NB4 (cell line): ENCODE measurements around the gene HACD4.
A peak's percentile ranks its signal among the peaks of the same experiment; 100 is the strongest.

ENCODE experiments used
- DNase-seq: peaks from one replicate; pipeline ENCODE4 v3.0.0; 2010; ENCODE audit warnings: low read depth
- H3K4me3 ChIP-seq: one replicate; pipeline ENCODE4 v1.5.1; 2011; ENCODE audit warnings: mild to moderate bottlenecking, low read depth, low read length, moderate library complexity
- CTCF ChIP-seq: IDR thresholded peaks from one replicate; pipeline ENCODE4 v1.5.1; 2012; ENCODE audit warnings: low read depth, low read length
- MYC ChIP-seq: IDR thresholded peaks from 2 replicates; pipeline ENCODE4 v1.6.1; 2011; ENCODE audit warnings: low read depth, low read length
- POLR2A ChIP-seq: IDR thresholded peaks from 2 replicates; pipeline ENCODE4 v1.6.1; 2011; ENCODE audit warnings: mild to moderate bottlenecking; ENCODE audit not compliant: insufficient read length; ENCODE audit errors: extremely low read depth
- TF ChIP-seq, protein P1 (sequence below): IDR thresholded peaks from 2 replicates; pipeline ENCODE4 v1.6.1; 2011; ENCODE audit warnings: low read depth, low read length

The HACD4 gene, protein sequence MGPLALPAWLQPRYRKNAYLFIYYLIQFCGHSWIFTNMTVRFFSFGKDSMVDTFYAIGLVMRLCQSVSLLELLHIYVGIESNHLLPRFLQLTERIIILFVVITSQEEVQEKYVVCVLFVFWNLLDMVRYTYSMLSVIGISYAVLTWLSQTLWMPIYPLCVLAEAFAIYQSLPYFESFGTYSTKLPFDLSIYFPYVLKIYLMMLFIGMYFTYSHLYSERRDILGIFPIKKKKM

DNA sequence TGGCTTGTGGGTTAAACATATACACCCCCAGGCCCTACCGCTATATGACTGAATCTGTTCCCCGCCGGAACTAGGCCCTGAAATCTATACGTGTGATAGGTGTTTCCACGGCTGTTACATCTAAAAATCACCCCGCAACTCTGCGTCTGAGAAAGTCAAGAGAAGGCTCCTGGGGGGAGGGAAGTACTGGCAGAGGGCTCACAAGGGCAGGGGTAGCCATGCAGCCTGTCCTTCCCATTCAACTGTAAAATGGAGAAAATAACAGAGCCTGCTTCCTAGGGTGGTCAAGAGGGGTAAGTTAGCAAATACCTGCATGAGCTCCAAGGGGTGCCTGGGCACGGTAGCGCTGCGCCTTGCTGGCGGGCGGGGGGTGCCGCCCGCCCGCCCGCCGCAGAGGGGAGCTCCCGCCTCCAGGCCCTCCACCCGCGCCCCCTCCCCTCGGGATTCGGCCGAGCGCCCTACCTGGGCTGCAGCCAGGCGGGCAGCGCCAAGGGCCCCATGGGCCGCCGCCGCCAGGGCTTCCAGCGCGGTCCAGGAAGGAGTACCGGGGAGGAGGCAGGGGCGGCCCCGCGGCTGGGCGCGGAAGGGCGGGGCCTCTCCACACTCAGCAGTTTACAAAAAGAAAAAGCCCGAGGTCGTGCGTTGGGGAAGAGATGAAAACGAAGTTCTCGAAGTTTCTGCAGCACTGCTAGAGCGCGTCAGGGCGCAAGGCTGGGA is at the start of gene HACD4:
HACD4 (minus strand) TSS at position 550 of the 717 bp plus-strand sequence; CDS start at position 500, 50 bp downstream.
- peak; percentile 80 for DNase-seq
- TF ChIP-seq, protein P1, sequence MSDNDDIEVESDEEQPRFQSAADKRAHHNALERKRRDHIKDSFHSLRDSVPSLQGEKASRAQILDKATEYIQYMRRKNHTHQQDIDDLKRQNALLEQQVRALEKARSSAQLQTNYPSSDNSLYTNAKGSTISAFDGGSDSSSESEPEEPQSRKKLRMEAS, result no peak
- 0 out of 2 replicates have a peak, but pooled peaks have one; percentile 19 for TF ChIP-seq MYC
- H3K4me3 ChIP-seq, result peak within 1 kb of the TSS; percentile 68

DNA sequence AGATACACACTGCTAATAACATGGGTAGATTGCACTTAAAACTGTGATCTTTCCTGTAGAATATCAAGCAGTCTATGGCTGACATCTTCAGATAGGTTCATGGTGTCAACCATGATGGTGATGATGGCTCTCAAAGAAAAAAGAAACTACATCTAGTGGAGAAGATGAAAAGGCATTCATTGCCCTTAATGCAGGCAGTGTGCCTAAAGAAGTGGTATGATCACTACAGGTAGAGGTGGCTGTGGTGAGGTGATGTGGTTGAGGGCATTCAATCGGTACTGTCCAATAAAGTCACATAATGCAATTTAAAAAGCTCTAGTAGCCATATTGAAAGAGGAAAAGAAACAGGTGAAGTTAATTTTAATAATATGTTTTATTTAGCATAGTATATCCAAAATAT is 49.4 kb upstream of the HACD4 start:
- H3K4me3 ChIP-seq, result no peak overlapping the region
- DNase-seq, result no peak
- TF ChIP-seq, protein P1, result no peak
- TF ChIP-seq POLR2A, result no peak

DNA sequence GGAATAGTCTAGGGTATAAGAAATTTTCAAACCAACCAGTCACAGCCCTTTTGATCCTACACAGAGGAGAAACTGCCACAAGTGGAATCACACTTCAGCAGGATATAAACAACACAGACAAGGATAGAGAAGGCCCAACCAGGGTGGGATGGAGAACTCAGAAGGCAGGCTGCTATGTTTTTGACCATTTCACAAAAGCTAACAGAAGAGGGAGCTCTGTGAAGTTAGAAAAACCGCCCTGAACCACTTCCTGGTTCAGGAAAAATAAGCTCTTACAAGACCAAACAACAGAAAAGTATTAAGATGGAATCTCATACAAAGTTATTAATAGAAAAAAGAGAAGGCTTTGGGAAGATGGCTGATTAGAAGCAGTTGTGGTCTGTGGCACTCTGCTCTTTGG is 47.3 kb upstream of the HACD4 start:
- no peak overlapping the region for H3K4me3 ChIP-seq
- peak; percentile 81 for DNase-seq
- peak; percentile 58 for TF ChIP-seq CTCF
- TF ChIP-seq POLR2A, result no peak

DNA sequence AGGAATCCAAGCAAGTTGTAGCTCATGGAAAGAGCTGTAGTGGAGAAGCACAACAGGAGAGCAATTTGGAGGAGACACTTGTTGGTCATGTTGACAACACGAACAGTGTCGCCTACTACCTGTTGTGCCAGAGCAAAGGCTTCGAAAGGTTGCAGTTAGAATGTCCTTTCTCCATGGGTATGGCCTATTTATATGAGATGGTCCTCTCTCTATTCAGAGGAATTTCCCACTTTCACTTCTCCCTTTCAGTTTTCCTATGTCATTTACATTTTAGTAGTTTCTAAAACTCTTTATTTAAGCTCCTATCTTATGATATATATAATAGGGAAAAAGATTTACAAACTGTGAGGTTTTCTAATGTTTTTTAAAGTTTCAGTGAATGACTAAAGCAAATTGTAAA is 46.3 kb upstream of the HACD4 start, which contains the start of gene IFNB1:
IFNB1 (minus strand) TSS at position 162 of the 400 bp plus-strand sequence; CDS start at position 89, 73 bp downstream.
- H3K4me3 ChIP-seq, result no peak within 1 kb of the TSS
- no peak for DNase-seq
- TF ChIP-seq, protein P1, result no peak
- TF ChIP-seq MYC, result no peak
- TF ChIP-seq POLR2A, result no peak
- TF ChIP-seq CTCF, result no peak

- H3K4me3 ChIP-seq, result no peak overlapping the region
- DNase-seq, result no peak
These were observed 44.0 kb upstream of the HACD4 start for GRCh38 chr9:21075484-21075883.

GRCh38 chr9:21070906-21071305 is 39.5 kb upstream of the HACD4 start:
- no peak overlapping the region for H3K4me3 ChIP-seq
- TF ChIP-seq MYC (no peak), POLR2A (no peak), CTCF (no peak)
- TF ChIP-seq, protein P1, result no peak
- DNase-seq, result no peak

More at GRCh38 chr9:21075484-21075883, 44.0 kb upstream of the HACD4 start:
- TF ChIP-seq, protein P1, result no peak
- TF ChIP-seq MYC (no peak), POLR2A (no peak), CTCF (no peak)
